Activated CD4-positive, alpha-beta T cell treated with anti-CD3 and anti-CD28 coated beads for 36 hours (primary cell): Measurements from ENCODE around the gene FAM171A2. TPM values are rescaled to one million over a fixed set of nuclear protein-coding genes. Genes with fewer than 3 reads are reported as not detected.

ENCODE experiments used
- ATAC-seq: fragments of 200-7000 bp; cut with Tn5 transposase; one replicate; pipeline ENCODE4 v1.10.0; 2021; ENCODE audit warnings: mild to moderate bottlenecking, moderate library complexity
- CTCF ChIA-PET: fragments of 350-600 bp; sonication (Branson Sonifier 250); formaldehyde crosslinking; loops from one replicate; lab custom pipeline; 2021; ENCODE audit warnings: antibody characterized with exemption; lab: Charles Lee
- POLR2A ChIA-PET: fragments of 350-600 bp; sonication (Branson Sonifier 250); formaldehyde crosslinking; loops from one replicate; lab custom pipeline; 2021; ENCODE audit warnings: antibody characterized with exemption, inconsistent platforms; lab: Charles Lee
- DNase-seq: peaks from one replicate; pipeline ENCODE4 v3.0.0-alpha.2; 2020
- H3K27ac Mint-ChIP-seq: one replicate; pipeline ENCODE4 v1.8.0; 2021; ENCODE audit warnings: mixed read lengths
- H3K27me3 Mint-ChIP-seq: one replicate; pipeline ENCODE4 v1.8.0; 2021; ENCODE audit warnings: mixed read lengths
- H3K36me3 Mint-ChIP-seq: one replicate; pipeline ENCODE4 v1.8.0; 2021; ENCODE audit warnings: low read depth, mixed read lengths
- H3K4me1 Mint-ChIP-seq: one replicate; pipeline ENCODE4 v1.8.0; 2021; ENCODE audit warnings: mixed read lengths
- H3K4me3 Mint-ChIP-seq: one replicate; pipeline ENCODE4 v1.8.0; 2021; ENCODE audit warnings: mild to moderate bottlenecking, moderate library complexity, mixed read lengths
- H3K9me3 Mint-ChIP-seq: one replicate; pipeline ENCODE4 v1.8.0; 2021; ENCODE audit warnings: low read depth, mixed read lengths
- intact Hi-C, 2 experiments: fragments of 100-400 bp; cut with DNase I in 1 of 2; cut with micrococcal nuclease in 1 of 2; formaldehyde crosslinking; loops; one replicate each; pipeline versions ENCODE4 v1.14.2 to v1.15.1; 2022 to 2024; cut with DNase I, micrococcal nuclease
- total RNA-seq, 2 experiments: library from RNA; stranded (reverse); gene quantifications; one replicate each; pipeline ENCODE4 v1.2.3, GENCODE V29; 2021

Gene FAM171A2
- total RNA-seq: under 1 TPM; 0.18 to 0.32 TPM

- ATAC-seq (peak; percentile 90), DNase-seq (peak; percentile 84)
- H3K27me3 Mint-ChIP-seq: peaks cover 22% of the 10 kb centered on the region
- CTCF ChIA-PET: interaction anchor here (0.7 to 4.3 kb wide), 11 partner anchors 10 to 213 kb away, joined by 3 to 25 read pairs (median 4); partner anchors contain the start of gene GRN
- H3K36me3 Mint-ChIP-seq: no peaks in the 10 kb centered on the region
- no peak within 1 kb of the TSS for H3K27ac Mint-ChIP-seq
- intact Hi-C loops: loop anchor here in 1 of 2 experiments (1.0 kb wide), 2 partner anchors 18 to 22 kb away; partner anchors contain the start of gene GRN
- H3K4me3 Mint-ChIP-seq: peak within 1 kb of the TSS; percentile 53
- POLR2A ChIA-PET: interaction anchor here (1.4 kb wide), 1 partner anchor 154 kb away, joined by 5 read pairs; no protein-coding TSS in a partner anchor
- peaks cover 2% of the 10 kb centered on the region for H3K4me1 Mint-ChIP-seq
- H3K9me3 Mint-ChIP-seq: no peaks in the 10 kb centered on the region
Measured at GRCh38 chr17:44363613-44364159, at the start of gene FAM171A2. Gene FAM171A2, minus strand, starts transcription at chr17:44363853. Its CDS starts 139 bp downstream, at chr17:44363714.

GRCh38 chr17:44409309-44410028 is 45.8 kb upstream of the FAM171A2 start:
- POLR2A ChIA-PET: interaction anchor here (0.6 kb wide), 1 partner anchor 1405 kb away, joined by 3 read pairs; no protein-coding TSS in a partner anchor
- CTCF ChIA-PET: interaction anchor here (0.5 to 1.0 kb wide), 4 partner anchors 16 to 365 kb away, joined by 3 to 4 read pairs (median 3); no protein-coding TSS in a partner anchor

GRCh38 chr17:44408786-44409185 is 45.1 kb upstream of the FAM171A2 start:
- Mint-ChIP-seq H3K4me3 (no peak overlapping the region), H3K27ac (no peak overlapping the region), H3K27me3 (no peaks in the 10 kb centered on the region), H3K9me3 (no peaks in the 10 kb centered on the region), H3K4me1 (no peaks in the 10 kb centered on the region), H3K36me3 (peaks cover 8% of the 10 kb centered on the region)
- ChIA-PET CTCF (no interaction called here), POLR2A (interaction anchor here (0.6 kb wide), 1 partner anchor 1404 kb away, joined by 3 read pairs; no protein-coding TSS in a partner anchor)
- intact Hi-C loops: no loop called here
- no peak for DNase-seq
- ATAC-seq: no peak

More at GRCh38 chr17:44409309-44410028, 45.8 kb upstream of the FAM171A2 start:
- H3K27me3 Mint-ChIP-seq: no peaks in the 10 kb centered on the region
- H3K4me1 Mint-ChIP-seq: no peaks in the 10 kb centered on the region
- H3K36me3 Mint-ChIP-seq: peaks cover 8% of the 10 kb centered on the region
- intact Hi-C loops: no loop called here
- DNase-seq (no peak), ATAC-seq (no peak)
- no peak overlapping the region for H3K27ac Mint-ChIP-seq
- H3K4me3 Mint-ChIP-seq: no peak overlapping the region
- no peaks in the 10 kb centered on the region for H3K9me3 Mint-ChIP-seq

GRCh38 chr17:44402564-44403172 is 39.0 kb upstream of the FAM171A2 start:
- H3K4me3 Mint-ChIP-seq: no peak overlapping the region
- peaks cover 35% of the 10 kb centered on the region for H3K36me3 Mint-ChIP-seq
- H3K27ac Mint-ChIP-seq: peak overlapping the region; percentile 47
- DNase-seq: no peak
- H3K27me3 Mint-ChIP-seq: no peaks in the 10 kb centered on the region
- H3K9me3 Mint-ChIP-seq: no peaks in the 10 kb centered on the region
- H3K4me1 Mint-ChIP-seq: peaks cover 5% of the 10 kb centered on the region
- ChIA-PET CTCF (interaction anchor here (1.0 kb wide), 1 partner anchor 121 kb away, joined by 3 read pairs; no protein-coding TSS in a partner anchor), POLR2A (interaction anchor here (0.6 kb wide), 2 partner anchors 12 to 93 kb away, joined by 3 read pairs; no protein-coding TSS in a partner anchor)
- intact Hi-C loops: no loop called here
- peak; percentile 64 for ATAC-seq

GRCh38 chr17:44400226-44400847 is 36.7 kb upstream of the FAM171A2 start:
- POLR2A ChIA-PET: interaction anchor here (0.7 kb wide), 1 partner anchor 456 kb away, joined by 3 read pairs; no protein-coding TSS in a partner anchor
- peaks cover 39% of the 10 kb centered on the region for H3K36me3 Mint-ChIP-seq
- no peaks in the 10 kb centered on the region for H3K9me3 Mint-ChIP-seq
- no peak overlapping the region for H3K27ac Mint-ChIP-seq
- peaks cover 13% of the 10 kb centered on the region for H3K4me1 Mint-ChIP-seq
- no peak overlapping the region for H3K4me3 Mint-ChIP-seq
- no peaks in the 10 kb centered on the region for H3K27me3 Mint-ChIP-seq
- intact Hi-C loops: loop anchor here in 1 of 2 experiments (1.0 kb wide), 1 partner anchor 123 kb away; no protein-coding TSS in a partner anchor
- peak; percentile 45 for ATAC-seq
- no peak for DNase-seq
- CTCF ChIA-PET: interaction anchor here (0.7 to 1.9 kb wide), 3 partner anchors 49 to 123 kb away, joined by 3 to 10 read pairs (median 4); no protein-coding TSS in a partner anchor

- Mint-ChIP-seq H3K36me3 (peaks cover 37% of the 10 kb centered on the region), H3K27me3 (no peaks in the 10 kb centered on the region), H3K4me1 (peaks cover 17% of the 10 kb centered on the region), H3K9me3 (no peaks in the 10 kb centered on the region), H3K27ac (no peak overlapping the region), H3K4me3 (no peak overlapping the region)
- intact Hi-C loops: no loop called here
- no peak for ATAC-seq
- ChIA-PET CTCF (interaction anchor here (1.3 to 1.9 kb wide), 2 partner anchors 12 to 125 kb away, joined by 6 to 10 read pairs; no protein-coding TSS in a partner anchor), POLR2A (no interaction called here)
- no peak for DNase-seq
Measured at GRCh38 chr17:44398692-44399691, 35.3 kb upstream of the FAM171A2 start.

- H3K27me3 Mint-ChIP-seq: no peaks in the 10 kb centered on the region
- ChIA-PET CTCF (interaction anchor here (0.7 to 1.4 kb wide), 4 partner anchors 9 to 26 kb away, joined by 3 to 6 read pairs (median 4); no protein-coding TSS in a partner anchor), POLR2A (no interaction called here)
- H3K27ac Mint-ChIP-seq: no peak overlapping the region
- H3K36me3 Mint-ChIP-seq: peaks cover 37% of the 10 kb centered on the region
- no peaks in the 10 kb centered on the region for H3K9me3 Mint-ChIP-seq
- intact Hi-C loops: no loop called here
- peaks cover 24% of the 10 kb centered on the region for H3K4me1 Mint-ChIP-seq
- no peak overlapping the region for H3K4me3 Mint-ChIP-seq
- DNase-seq (no peak), ATAC-seq (no peak)
Measured at GRCh38 chr17:44397479-44398440, 34.1 kb upstream of the FAM171A2 start.

- Mint-ChIP-seq H3K9me3 (no peaks in the 10 kb centered on the region), H3K4me3 (no peak overlapping the region), H3K4me1 (peaks cover 20% of the 10 kb centered on the region), H3K27ac (no peak overlapping the region), H3K27me3 (no peaks in the 10 kb centered on the region), H3K36me3 (peaks cover 36% of the 10 kb centered on the region)
- ChIA-PET CTCF (interaction anchor here (0.9 to 1.4 kb wide), 3 partner anchors 10 to 19 kb away, joined by 3 to 4 read pairs (median 3); no protein-coding TSS in a partner anchor), POLR2A (no interaction called here)
- no peak for ATAC-seq
- intact Hi-C loops: no loop called here
- no peak for DNase-seq
Measured at GRCh38 chr17:44396946-44397345, 33.3 kb upstream of the FAM171A2 start.

- Mint-ChIP-seq H3K27me3 (no peaks in the 10 kb centered on the region), H3K27ac (no peak overlapping the region), H3K4me3 (no peak overlapping the region), H3K36me3 (peaks cover 24% of the 10 kb centered on the region), H3K9me3 (no peaks in the 10 kb centered on the region), H3K4me1 (peaks cover 20% of the 10 kb centered on the region)
- CTCF ChIA-PET: interaction anchor here (2.2 kb wide), 1 partner anchor 20 kb away, joined by 10 read pairs; no protein-coding TSS in a partner anchor
- ATAC-seq (no peak), DNase-seq (no peak)
- intact Hi-C loops: no loop called here
- POLR2A ChIA-PET: no interaction called here
Measured at GRCh38 chr17:44394833-44395232, 31.2 kb upstream of the FAM171A2 start.
